HG02678 (cell line): ENCODE results near the gene NPAS3.

Experiments used
- ATAC-seq: cut with Tn5 transposase; IDR thresholded peaks from one replicate; pipeline ENCODE4 v1.9.1; 2021; ENCODE audit warnings: mild to moderate bottlenecking, moderate library complexity; ENCODE audit not compliant: unreplicated experiment

NPAS3 gene

DNA sequence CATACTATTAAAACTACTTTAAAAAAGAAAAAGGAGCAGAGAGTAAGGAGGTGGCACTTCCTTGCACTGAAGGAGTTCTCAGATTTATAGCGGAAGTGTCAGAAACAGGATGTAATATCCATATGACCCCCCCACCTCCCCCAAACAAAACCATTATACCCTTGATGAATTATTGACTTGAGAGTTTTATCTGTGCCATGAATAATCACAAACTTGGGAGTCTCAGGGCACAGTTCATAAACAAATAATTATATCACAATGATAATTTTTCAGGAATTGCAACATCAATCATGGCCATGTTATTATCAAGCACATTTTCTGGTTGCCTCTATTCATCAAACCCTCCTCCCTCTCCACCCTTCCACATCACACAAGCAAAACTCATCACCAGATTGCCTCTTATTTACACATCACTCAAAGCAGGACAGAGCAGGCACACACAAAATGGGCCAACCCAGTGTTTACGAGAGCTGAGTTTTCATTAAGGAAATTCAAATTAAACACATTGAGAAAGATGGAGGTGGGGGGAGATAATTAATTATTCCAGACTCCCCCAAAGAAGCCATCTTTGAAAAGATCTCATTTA is 870.8 kb downstream of the NPAS3 start:
- ATAC-seq: no peak

DNA sequence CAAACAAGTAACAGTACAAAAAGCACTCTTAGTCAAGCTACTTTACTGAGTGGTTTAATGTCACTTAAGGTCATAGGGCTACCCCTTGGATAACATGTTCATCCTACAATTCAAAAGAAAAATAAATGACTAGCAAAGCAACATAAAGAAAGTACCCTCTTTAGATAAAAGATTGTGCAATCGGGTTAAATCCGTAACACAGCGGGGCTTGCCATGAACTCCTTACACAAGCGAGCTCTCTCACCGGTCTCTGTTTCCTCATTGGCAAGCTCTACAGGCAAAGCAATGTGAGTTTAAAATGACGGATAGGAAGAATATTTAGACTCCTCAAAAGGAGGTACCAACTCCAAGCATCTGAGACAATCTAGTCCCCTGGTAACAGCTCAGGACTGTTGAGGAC is 871.6 kb downstream of the NPAS3 start:
- no peak for ATAC-seq

DNA sequence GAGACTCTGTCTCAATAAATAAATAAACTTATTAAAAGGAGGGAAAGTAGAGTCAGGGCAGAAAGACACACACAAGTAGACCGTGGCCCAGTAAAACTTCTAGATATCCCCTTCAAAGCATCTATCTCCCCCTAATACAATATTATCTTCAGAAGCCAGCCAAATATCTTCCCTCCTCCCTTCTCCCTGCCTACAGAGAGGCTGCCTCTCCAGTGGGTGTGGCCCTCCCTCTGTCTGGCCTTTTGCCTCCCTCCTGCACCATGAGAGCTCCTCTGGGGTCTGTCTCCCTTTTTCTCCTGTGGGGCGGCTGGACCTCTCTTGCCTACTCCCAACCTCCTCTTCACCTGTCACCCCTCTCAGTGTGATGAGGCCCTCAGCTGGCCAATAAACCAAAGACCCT is 873.0 kb downstream of the NPAS3 start:
- no peak for ATAC-seq

GRCh38 chr14:33812181-33812580 is 873.5 kb downstream of the NPAS3 start:
- no peak for ATAC-seq

- ATAC-seq: no peak
Observed at GRCh38 chr14:33812601-33813000, 873.9 kb downstream of the NPAS3 start.

DNA sequence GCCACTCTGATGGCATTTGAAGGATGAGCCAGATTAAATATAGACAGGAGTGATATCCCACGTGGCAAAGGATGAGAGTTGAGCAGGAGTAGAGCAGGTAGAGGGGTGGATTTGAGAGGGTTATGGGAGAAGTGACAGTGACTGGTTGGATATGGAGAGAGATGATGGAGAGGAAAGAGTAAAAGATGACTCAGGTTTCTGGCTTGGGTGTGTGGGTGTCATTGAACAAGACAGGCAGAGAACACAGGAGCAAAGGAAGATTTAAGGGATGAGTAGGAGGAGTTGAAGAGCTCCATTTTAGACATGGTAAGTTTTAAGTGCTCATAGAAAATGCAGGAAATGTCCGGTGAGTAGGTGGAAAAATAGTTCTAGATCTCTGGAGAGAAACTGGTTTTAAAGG is 875.3 kb downstream of the NPAS3 start:
- ATAC-seq: no peak

- ATAC-seq: no peak
Observed at GRCh38 chr14:33833706-33834465, 895.2 kb downstream of the NPAS3 start.

GRCh38 chr14:33834466-33835260 is 896.0 kb downstream of the NPAS3 start:
- ATAC-seq: no peak

DNA sequence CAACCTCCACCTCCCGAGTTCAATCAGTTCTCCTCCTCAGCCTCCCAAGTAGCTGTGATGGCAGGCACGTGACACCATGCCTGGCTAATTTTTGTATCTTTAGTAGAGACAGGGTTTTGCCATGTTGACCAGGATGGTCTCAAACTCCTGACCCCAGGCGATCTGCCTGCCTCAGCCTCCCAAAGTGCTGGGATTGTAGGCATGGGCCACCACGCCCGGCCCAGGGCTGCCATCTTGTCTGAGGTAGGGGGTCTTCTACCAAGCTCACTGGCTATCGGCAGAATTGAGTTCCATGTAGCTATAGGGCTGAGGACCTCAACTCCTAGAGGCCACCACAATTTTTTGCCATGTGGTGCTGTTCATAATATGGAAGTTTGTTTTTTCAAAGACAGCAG is 896.6 kb downstream of the NPAS3 start:
- no peak for ATAC-seq

DNA sequence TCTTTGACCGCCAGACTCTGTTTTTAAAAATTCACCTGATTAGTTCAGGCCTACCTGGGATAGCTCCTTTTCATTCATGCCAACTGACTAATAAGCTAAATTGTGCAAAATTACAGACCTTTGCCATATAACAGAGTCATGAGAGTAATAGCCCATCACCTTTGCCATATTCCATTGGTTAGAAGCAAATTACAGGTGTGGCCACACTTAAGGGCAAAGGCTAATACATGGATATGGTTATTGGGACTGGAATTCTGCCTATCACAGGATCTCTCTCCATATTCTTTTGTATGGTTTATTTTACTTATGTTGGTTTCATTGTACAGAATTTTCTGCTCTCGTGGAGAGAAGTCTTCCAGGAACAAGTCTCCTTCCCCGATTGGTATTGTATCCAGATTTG is 897.0 kb downstream of the NPAS3 start:
- ATAC-seq: no peak

DNA sequence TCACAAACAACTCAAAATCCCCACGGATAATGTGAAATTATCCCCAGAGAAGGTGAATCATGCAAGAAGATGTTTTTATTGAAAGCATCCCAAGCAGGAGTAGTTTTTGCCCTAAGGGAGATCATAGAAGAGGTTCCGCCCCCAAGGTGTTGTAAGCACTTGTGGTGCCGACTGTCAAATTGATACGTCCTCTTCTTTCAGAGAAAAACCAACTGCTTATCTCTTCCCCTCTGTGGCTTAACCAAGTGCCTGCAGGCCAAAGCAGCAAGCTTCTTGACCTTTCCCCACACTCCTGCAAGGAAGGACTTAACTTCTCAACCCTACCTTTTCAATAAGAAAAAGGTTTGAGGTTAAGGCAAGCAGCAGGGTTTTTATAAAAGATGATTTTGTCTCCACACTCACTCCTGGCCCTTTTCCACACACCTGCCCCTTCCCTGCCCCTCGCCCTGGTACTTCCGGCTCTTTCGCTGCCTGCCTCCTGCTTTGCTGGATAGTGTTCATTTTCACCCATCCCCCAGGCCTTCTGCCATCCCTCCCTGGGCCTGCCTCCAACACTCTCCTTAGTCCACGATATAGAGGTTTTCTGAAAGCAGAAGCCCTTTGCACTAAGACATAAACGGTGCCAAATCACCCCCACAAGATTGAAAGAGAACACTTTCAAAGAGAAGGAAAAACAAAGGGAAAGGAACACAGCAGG is 897.7 kb downstream of the NPAS3 start:
- ATAC-seq: no peak

DNA sequence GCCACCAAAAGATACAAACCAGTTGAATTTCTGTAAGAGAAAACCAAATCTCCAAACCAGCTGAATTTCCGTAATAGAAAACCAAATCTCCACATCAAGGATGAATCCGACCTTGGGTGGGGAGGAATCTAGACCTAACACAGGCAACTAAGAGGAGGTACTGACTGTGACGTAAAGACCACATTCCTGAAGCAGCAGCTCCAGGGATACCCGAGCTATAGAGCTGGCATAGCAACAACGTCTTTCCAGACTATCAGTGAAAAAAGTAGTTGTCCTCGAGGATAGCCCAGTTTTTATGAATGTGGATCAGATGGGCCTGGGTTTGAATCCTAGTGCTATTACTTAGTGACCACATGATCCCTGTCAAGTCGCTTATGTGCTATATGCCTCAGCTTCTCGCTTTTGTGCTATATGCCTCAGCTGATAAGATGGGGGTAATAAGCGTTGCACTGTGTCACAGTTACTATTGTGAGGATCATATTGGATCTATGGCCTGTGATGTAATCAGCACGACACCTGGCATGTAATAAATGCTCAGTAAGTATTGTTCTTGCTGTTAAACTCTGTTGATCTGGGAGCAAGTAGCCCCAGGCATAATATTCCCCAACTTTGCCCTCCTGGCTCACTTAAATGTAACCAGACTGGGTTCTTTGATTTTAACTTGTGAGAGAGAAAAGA is 898.4 kb downstream of the NPAS3 start:
- no peak for ATAC-seq

GRCh38 chr14:33837943-33838683 is 899.4 kb downstream of the NPAS3 start:
- ATAC-seq: no peak

DNA sequence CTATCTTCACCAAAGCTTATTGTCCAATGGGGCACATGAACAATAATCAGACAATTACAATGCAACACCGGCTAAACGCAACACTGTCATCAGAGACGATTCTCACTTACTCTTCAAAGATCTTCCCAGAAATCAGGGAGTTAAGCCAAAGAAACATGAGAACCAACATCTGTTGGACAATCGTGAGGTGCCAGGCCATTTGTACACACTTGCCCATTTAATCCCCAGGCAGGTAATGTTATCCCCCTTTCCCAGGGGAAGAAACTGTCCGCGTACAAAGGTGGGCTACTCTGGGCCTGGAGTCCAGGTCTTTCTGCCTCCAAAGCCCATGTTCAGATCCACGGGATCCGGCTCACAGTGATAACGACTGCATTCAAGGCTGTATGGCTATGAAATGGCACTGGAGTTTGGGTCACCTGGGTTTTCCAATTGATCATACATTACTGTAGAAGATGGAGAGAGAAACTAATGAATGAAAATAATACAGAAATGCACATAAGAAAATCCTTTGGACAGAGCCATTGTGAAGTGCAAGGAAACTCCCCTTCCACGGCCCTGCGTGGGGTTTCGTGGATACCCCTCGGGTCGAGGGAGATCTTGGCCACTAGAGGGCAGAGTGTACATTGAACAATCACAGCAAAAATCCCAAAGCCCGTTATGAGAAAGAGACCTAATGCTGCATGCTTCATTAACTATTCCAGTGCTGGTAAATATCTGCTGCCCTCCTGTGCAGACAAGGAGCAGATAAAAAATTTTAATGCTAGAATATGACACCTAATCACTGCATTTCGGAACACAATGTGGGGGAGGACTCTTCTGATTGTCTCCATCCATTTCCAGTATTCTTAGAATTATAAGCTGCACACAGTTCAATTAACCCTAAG is 900.8 kb downstream of the NPAS3 start:
- ATAC-seq: no peak

DNA sequence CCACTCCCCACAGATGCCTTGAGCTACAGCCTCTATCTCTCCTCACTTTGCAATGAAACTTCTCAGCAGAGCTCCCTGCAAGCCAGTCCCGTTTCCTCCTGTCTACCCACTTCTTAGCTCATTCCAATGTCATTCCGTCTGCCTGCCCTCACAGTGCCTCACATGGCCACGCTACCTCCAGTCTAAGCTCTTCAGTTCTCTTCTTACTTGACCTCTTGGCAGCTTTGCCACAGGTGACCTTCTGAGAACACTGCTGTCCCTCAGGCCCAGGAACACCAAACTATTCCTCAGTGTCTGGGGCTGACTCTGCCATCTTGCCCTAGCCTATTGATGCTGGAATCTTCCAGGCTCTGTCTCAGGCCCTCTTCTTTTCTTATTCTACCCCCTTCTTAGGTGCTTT is 902.1 kb downstream of the NPAS3 start:
- ATAC-seq: no peak

- no peak for ATAC-seq
Observed at GRCh38 chr14:33842299-33842698, 903.6 kb downstream of the NPAS3 start.

- no peak for ATAC-seq
Observed at GRCh38 chr14:33844118-33844517, 905.4 kb downstream of the NPAS3 start.

DNA sequence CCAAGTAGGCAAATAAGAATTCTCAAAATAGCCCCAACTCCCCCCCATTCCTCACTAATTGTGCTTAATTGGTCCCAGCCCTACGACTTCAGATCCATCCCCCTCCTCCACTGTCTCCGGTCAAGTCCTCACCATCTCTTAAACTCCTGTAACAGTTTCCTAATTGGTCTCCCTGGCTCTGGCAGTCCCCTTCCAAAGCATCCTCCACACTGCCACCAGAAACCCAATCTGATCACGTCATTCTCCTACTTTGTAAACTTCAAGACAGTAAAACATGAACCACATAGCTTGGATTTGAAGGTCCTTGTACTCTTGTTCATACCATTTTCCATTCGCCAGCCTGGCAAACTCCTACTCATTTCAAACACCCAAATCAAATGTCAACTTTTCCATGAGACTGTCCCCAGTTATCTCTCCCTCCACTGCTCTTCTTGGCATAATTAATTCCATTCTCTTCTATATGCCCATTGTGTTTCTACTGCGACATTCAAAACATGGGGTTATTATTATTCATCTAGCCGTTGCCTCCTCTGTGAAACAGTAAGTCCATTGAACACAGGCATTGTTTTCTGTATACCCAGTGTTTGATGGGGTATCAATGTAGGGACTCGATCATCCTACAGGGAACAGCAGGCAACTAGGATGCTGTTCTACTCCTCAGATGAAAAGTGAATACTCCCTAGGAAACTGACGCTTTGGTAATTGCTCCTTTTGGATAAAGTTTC is 907.6 kb downstream of the NPAS3 start:
- no peak for ATAC-seq

DNA sequence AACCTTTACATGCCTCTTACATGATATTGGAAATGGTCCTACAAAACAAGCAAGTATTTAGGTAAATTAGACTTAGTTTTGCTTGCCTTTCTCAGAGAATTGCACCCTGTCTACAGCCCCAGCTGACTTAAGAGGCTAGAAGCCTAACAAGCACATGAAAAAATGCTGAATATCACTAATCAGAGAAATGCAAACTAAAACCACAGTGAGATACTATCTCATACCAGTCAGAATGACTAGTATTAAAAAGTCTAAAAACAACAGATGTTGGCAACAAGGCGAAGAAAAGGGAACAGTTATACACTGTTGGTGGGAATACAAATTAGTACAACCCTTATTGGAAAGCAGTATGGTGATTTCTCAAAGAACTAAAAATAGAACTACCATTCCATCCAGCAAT is 908.4 kb downstream of the NPAS3 start:
- no peak for ATAC-seq
